Activated CD8-positive, alpha-beta memory T cell treated with anti-CD3 and anti-CD28 coated beads for 48 hours (primary cell): ENCODE data around the gene GCG.

Experiments used
- DNase-seq, 3 experiments: peaks; one replicate each; pipeline ENCODE4 v3.0.0-alpha.2; 2020; ENCODE audit warnings: low read depth in 2 of 3, low spot score in 2 of 3

Gene GCG

DNA sequence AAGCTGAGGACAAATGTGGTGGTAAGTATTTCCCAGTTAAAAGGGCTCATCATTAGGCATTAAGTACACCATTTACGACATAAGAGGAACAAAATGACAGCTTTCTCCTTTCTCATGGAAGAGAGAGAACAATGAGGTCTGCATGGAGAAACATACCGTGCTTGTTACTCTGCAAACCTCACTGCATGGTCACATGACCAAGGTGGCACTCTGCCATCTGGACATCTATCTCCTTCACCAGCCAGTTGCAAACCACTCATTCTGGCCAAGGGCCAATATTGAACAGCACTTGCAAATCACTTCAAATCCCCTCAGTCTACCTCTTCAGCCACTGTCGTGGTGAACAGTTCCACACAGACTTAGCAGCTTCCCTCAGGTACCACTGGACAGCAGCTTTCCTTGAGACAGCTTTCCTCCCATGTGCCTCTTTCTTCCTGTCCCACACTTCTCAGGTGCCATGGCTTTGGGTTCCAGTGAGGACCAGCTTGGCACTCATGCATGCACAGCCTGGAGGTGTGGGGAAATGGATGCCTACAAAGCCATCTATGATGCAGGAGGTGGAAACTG is 48.5 kb downstream of the GCG start:
- DNase-seq: no peak

DNA sequence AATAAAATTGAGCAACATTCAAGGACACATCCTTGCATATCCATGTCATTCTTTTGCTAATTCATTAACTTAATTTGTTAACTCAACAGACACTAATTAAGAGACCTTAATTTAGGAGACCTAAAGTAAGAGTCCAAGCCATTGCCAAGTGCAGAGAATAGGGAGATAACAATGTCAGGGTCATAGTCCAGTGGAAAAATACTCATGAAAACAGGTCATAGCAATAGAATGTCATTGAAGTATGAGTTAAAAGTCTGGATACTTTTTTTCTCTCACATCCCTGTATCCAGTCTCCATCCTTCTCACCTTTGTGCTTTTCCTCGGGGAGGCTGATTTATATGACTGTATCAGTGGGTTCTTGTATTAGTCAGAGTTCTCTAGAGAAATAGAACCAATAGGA is 51.5 kb downstream of the GCG start:
- no peak for DNase-seq

DNA sequence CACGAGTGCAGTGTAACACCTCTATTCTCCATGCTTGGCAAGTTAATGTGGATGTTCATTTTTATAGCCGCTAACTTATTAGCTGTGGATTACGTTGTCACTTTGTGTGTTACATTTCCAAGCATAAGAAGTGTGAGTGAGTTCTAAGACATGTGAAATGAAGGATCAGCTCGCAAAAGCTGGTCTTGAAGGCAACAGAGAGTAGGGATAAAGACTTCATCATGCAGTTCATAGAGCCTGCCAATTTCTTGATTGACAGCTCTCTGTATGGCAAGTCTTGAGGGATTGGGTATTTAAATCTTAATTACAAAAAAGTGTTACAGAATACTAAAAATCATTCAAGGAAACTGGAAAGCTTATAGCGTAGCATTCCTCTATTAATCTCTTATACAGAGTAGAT is 52.2 kb downstream of the GCG start:
- no peak for DNase-seq
